Measurements from ENCODE around the gene NGDN.

NGDN gene

DNA sequence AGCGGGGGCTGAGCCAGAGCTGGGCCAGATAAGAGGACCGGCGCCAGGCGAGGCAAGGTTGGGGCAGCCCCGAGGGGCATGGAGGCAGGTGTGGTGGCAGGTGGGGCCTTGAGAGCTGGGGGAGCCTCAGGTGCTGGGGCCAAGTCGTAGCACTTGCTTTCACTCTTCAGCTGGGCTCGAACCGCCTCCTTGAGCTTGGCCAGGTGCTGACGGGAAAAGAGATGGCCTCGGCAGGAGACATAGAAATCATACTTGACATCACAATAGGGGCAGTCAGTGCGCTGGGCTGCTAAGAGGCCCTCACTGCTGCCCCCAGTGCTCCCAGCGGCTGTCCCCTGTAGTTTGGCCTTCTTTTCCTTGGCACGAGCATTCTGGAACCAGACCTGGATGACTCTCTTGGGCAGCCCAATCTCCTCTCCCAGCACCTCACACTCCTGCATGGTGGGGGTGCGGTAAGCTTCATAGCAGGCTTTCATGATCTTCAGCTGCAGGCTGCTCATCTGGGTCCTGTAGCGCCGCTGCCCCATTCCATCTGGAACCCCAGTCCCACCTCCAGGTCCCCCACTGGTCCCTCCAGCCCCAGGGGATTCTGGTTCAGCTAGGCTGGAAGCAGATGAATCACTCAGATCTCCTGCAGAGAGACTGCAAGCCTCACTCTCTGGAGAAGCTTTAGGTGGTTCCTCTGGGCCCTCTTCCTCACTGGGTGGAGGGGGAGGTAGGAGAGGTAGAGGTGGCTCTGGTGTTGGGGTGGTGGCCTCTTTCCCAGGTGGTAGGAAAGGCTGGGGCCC is 53.9 kb downstream of the NGDN start:
- no peak for DNase-seq

GRCh38 chr14:23524954-23525353 is 55.5 kb downstream of the NGDN start:
- no peak for DNase-seq

- no peak for DNase-seq
Measured at GRCh38 chr14:23525611-23526010, 56.1 kb downstream of the NGDN start.
